ENCODE measurements around the gene SARDH.

The SARDH gene

GRCh38 chr9:133713150-133713959, 24.8 kb downstream of the SARDH start:
- DNase-seq, result no peak

GRCh38 chr9:133712221-133713100, 25.7 kb downstream of the SARDH start:
- no peak for DNase-seq

GRCh38 chr9:133711428-133712220, 26.5 kb downstream of the SARDH start:
- no peak for DNase-seq

- no peak for DNase-seq
These were observed 27.3 kb downstream of the SARDH start for GRCh38 chr9:133710661-133711427.

- DNase-seq, result no peak
These were observed 28.2 kb downstream of the SARDH start for GRCh38 chr9:133709691-133710571.

- no peak for DNase-seq
These were observed 29.0 kb downstream of the SARDH start for GRCh38 chr9:133709015-133709611.

GRCh38 chr9:133708246-133709014, 29.7 kb downstream of the SARDH start:
- no peak for DNase-seq

GRCh38 chr9:133707763-133708245, 30.3 kb downstream of the SARDH start:
- no peak for DNase-seq

- DNase-seq, result no peak
These were observed 30.9 kb downstream of the SARDH start for GRCh38 chr9:133707065-133707762.

- no peak for DNase-seq
These were observed 31.7 kb downstream of the SARDH start for GRCh38 chr9:133706307-133707050.

GRCh38 chr9:133705576-133705975, 32.6 kb downstream of the SARDH start:
- DNase-seq, result no peak

GRCh38 chr9:133704711-133705181, 33.4 kb downstream of the SARDH start:
- no peak for DNase-seq

- peak; percentile 95 for DNase-seq
These were observed 34.4 kb downstream of the SARDH start for GRCh38 chr9:133703591-133704399.

- DNase-seq, result peak; percentile 37
These were observed 35.2 kb downstream of the SARDH start for GRCh38 chr9:133702798-133703590.

GRCh38 chr9:133701981-133702797, 36.0 kb downstream of the SARDH start:
- peak; percentile 63 for DNase-seq
